ENCODE measurements around the gene TOMM34.

GRCh38 chr20:44973053-44973452, 12.9 kb upstream of the TOMM34 start:
- TF ChIP-seq, protein P1, sequence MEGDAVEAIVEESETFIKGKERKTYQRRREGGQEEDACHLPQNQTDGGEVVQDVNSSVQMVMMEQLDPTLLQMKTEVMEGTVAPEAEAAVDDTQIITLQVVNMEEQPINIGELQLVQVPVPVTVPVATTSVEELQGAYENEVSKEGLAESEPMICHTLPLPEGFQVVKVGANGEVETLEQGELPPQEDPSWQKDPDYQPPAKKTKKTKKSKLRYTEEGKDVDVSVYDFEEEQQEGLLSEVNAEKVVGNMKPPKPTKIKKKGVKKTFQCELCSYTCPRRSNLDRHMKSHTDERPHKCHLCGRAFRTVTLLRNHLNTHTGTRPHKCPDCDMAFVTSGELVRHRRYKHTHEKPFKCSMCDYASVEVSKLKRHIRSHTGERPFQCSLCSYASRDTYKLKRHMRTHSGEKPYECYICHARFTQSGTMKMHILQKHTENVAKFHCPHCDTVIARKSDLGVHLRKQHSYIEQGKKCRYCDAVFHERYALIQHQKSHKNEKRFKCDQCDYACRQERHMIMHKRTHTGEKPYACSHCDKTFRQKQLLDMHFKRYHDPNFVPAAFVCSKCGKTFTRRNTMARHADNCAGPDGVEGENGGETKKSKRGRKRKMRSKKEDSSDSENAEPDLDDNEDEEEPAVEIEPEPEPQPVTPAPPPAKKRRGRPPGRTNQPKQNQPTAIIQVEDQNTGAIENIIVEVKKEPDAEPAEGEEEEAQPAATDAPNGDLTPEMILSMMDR (CRISPR knock-in tag; IDR thresholded peaks at IDR 0.05): no peak
- TF ChIP-seq ZBTB1 (CRISPR knock-in tag; IDR thresholded peaks at IDR 0.05; ENCODE audit: borderline replicate concordance): no peak
- TF ChIP-seq, protein P2, sequence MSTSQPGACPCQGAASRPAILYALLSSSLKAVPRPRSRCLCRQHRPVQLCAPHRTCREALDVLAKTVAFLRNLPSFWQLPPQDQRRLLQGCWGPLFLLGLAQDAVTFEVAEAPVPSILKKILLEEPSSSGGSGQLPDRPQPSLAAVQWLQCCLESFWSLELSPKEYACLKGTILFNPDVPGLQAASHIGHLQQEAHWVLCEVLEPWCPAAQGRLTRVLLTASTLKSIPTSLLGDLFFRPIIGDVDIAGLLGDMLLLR (CRISPR knock-in tag; IDR thresholded peaks at IDR 0.05): no peak
